HG03469 (cell line): ENCODE data around the gene OR10D3.
"Not testable (repeated sequence)": the region's sequence is repeated elsewhere in the genome, so short reads cannot be mapped to it uniquely, and the experiment has no call there.

Experiments
- ATAC-seq: cut with Tn5 transposase; IDR thresholded peaks from one replicate; pipeline ENCODE4 v1.9.1; 2021; ENCODE audit warnings: mild to moderate bottlenecking, moderate library complexity, moderate number of reproducible peaks; ENCODE audit not compliant: unreplicated experiment

OR10D3 gene

GRCh38 chr11:124183068-124183467 is at the start of gene OR10D3:
Gene OR10D3 (plus strand): TSS chr11:124183345. CDS start chr11:124185270, 1,925 bp downstream.
- no peak for ATAC-seq

- no peak for ATAC-seq
Measured at GRCh38 chr11:124143034-124143433, 40.1 kb upstream of the OR10D3 start.

GRCh38 chr11:124147951-124148350 is 35.2 kb upstream of the OR10D3 start:
- ATAC-seq: no peak

GRCh38 chr11:124150684-124151083 is 32.5 kb upstream of the OR10D3 start:
- no peak for ATAC-seq

- no peak for ATAC-seq
Measured at GRCh38 chr11:124152770-124153407, 30.3 kb upstream of the OR10D3 start.

GRCh38 chr11:124153821-124154220 is 29.3 kb upstream of the OR10D3 start:
- no peak for ATAC-seq

GRCh38 chr11:124159481-124159880 is 23.7 kb upstream of the OR10D3 start:
- no peak for ATAC-seq

- ATAC-seq: no peak
Measured at GRCh38 chr11:124160986-124161385, 22.2 kb upstream of the OR10D3 start.

GRCh38 chr11:124167826-124168231 is 15.3 kb upstream of the OR10D3 start:
- no peak for ATAC-seq

GRCh38 chr11:124168796-124169195 is 14.3 kb upstream of the OR10D3 start:
- no peak for ATAC-seq

GRCh38 chr11:124170315-124170714 is 12.8 kb upstream of the OR10D3 start:
- not testable (repeated sequence) for ATAC-seq

GRCh38 chr11:124170801-124171586 is 12.2 kb upstream of the OR10D3 start:
- ATAC-seq: no peak

- no peak for ATAC-seq
Measured at GRCh38 chr11:124172101-124172500, 11.0 kb upstream of the OR10D3 start.

- ATAC-seq: no peak
Measured at GRCh38 chr11:124172599-124172998, 10.5 kb upstream of the OR10D3 start.

GRCh38 chr11:124174001-124174583 is 9.1 kb upstream of the OR10D3 start:
- ATAC-seq: no peak

GRCh38 chr11:124176925-124177715 is 6.0 kb upstream of the OR10D3 start:
- no peak for ATAC-seq

- ATAC-seq: no peak
Measured at GRCh38 chr11:124179310-124179709, 3.8 kb upstream of the OR10D3 start.

- ATAC-seq: no peak
Measured at GRCh38 chr11:124190298-124191139, 7.4 kb downstream of the OR10D3 start.

GRCh38 chr11:124193221-124194010 is 10.3 kb downstream of the OR10D3 start:
- no peak for ATAC-seq
